ENCODE measurements around the gene RANGRF.

RANGRF gene

DNA sequence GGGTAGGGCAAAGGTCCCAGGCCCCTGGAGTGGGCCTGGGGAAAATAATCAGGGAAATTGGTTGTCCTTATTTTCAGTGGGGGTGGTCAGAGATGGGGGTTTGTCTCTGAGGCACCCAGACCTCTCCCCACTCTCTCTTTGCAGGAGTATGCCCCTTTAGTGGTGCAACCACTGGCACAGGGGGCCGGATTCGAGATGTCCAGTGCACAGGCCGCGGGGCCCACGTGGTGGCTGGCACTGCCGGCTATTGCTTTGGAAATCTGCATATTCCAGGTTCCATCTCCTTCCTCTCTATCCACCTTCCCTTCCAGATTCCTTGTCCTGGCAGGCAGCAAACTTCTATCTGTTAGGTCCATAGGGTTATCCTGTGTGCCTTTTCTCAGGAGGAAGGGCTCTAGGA lies 31.8 kb upstream of the RANGRF start:
- peaks cover 23 to 31% of the 10 kb centered on the region in 2 donors for H3K36me3 ChIP-seq (ENCODE audit: control insufficient read depth in 2 of 2, insufficient read depth in 2 of 2, low read length in 2 of 2)
- no peak overlapping the region for H3K9ac ChIP-seq (ENCODE audit: low read length in 2 of 2)
- no peak overlapping the region for H3K27ac ChIP-seq (ENCODE audit: low read length)
- no peaks in the 10 kb centered on the region for H3K4me1 ChIP-seq (ENCODE audit: control insufficient read depth, insufficient read depth, low read length)
- H3K27me3 ChIP-seq (ENCODE audit: control insufficient read depth in 1 of 2, insufficient read depth in 2 of 2, low read length in 2 of 2): no peaks in the 10 kb centered on the region
- H3K4me3 ChIP-seq (ENCODE audit: low read length in 2 of 2): no peak overlapping the region
- no peaks in the 10 kb centered on the region for H3K9me3 ChIP-seq (ENCODE audit: control insufficient read depth in 2 of 2, low read length in 2 of 2)

DNA sequence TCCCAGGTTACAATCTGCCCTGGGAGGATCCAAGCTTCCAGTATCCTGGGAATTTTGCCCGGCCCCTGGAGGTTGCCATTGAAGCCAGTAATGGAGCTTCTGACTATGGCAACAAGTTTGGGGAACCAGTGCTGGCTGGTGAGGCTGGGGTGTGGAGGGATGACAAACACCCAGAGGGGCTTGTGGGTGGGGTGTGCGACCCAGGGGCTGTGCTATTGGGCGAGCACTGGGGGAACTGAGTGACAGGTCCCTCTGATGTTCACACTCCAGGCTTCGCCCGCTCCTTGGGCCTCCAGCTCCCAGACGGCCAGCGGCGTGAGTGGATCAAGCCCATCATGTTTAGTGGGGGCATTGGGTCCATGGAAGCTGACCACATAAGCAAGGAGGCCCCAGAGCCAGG lies 30.7 kb upstream of the RANGRF start:
- peaks cover 25 to 34% of the 10 kb centered on the region in 2 donors for H3K36me3 ChIP-seq (ENCODE audit: control insufficient read depth in 2 of 2, insufficient read depth in 2 of 2, low read length in 2 of 2)
- H3K4me1 ChIP-seq (ENCODE audit: control insufficient read depth, insufficient read depth, low read length): no peaks in the 10 kb centered on the region
- no peak overlapping the region for H3K4me3 ChIP-seq (ENCODE audit: low read length in 2 of 2)
- no peak overlapping the region for H3K9ac ChIP-seq (ENCODE audit: low read length in 2 of 2)
- no peak overlapping the region for H3K27ac ChIP-seq (ENCODE audit: low read length)
- no peaks in the 10 kb centered on the region for H3K9me3 ChIP-seq (ENCODE audit: control insufficient read depth in 2 of 2, low read length in 2 of 2)
- H3K27me3 ChIP-seq (ENCODE audit: control insufficient read depth in 1 of 2, insufficient read depth in 2 of 2, low read length in 2 of 2): no peaks in the 10 kb centered on the region

GRCh38 chr17:8264320-8264719 lies 24.1 kb upstream of the RANGRF start:
- Histone ChIP-seq H3K4me1 (ENCODE audit: control insufficient read depth, insufficient read depth, low read length) (no peaks in the 10 kb centered on the region), H3K36me3 (ENCODE audit: control insufficient read depth in 2 of 2, insufficient read depth in 2 of 2, low read length in 2 of 2) (peaks cover 28 to 43% of the 10 kb centered on the region in 2 donors), H3K4me3 (ENCODE audit: low read length in 2 of 2) (no peak overlapping the region), H3K27me3 (ENCODE audit: control insufficient read depth in 1 of 2, insufficient read depth in 2 of 2, low read length in 2 of 2) (no peaks in the 10 kb centered on the region), H3K9me3 (ENCODE audit: control insufficient read depth in 2 of 2, low read length in 2 of 2) (no peaks in the 10 kb centered on the region), H3K27ac (ENCODE audit: low read length) (no peak overlapping the region), H3K9ac (ENCODE audit: low read length in 2 of 2) (no peak overlapping the region)

DNA sequence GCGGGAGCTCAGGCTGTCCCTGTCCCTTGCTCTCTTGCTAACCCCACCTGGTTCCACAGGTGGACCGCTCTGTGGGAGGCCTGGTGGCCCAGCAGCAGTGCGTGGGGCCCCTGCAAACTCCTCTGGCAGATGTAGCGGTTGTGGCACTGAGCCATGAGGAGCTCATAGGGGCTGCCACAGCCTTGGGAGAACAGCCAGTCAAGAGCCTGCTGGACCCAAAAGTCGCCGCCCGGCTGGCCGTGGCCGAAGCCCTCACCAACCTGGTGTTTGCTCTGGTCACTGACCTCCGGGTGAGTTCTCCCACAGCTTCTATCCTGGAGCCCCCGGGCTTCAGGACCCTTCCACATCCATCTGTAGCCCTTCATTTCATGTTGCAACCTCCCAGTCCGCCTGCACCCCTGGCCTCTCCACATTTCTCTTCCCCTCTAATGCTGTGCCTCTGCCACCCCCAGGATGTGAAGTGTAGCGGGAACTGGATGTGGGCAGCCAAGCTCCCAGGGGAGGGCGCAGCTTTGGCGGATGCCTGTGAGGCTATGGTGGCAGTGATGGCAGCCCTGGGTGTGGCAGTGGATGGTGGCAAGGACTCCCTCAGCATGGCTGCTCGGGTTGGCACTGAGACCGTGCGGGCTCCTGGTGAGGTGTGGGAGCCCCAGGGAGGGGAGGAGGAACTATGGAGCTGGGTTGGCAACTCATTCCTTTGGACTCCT lies 23.5 kb upstream of the RANGRF start:
- Histone ChIP-seq H3K27me3 (ENCODE audit: control insufficient read depth in 1 of 2, insufficient read depth in 2 of 2, low read length in 2 of 2) (no peaks in the 10 kb centered on the region), H3K36me3 (ENCODE audit: control insufficient read depth in 2 of 2, insufficient read depth in 2 of 2, low read length in 2 of 2) (peaks cover 28 to 43% of the 10 kb centered on the region in 2 donors), H3K27ac (ENCODE audit: low read length) (no peak overlapping the region), H3K4me1 (ENCODE audit: control insufficient read depth, insufficient read depth, low read length) (no peaks in the 10 kb centered on the region), H3K9ac (ENCODE audit: low read length in 2 of 2) (no peak overlapping the region), H3K4me3 (ENCODE audit: low read length in 2 of 2) (no peak overlapping the region), H3K9me3 (ENCODE audit: control insufficient read depth in 2 of 2, low read length in 2 of 2) (no peaks in the 10 kb centered on the region)

DNA sequence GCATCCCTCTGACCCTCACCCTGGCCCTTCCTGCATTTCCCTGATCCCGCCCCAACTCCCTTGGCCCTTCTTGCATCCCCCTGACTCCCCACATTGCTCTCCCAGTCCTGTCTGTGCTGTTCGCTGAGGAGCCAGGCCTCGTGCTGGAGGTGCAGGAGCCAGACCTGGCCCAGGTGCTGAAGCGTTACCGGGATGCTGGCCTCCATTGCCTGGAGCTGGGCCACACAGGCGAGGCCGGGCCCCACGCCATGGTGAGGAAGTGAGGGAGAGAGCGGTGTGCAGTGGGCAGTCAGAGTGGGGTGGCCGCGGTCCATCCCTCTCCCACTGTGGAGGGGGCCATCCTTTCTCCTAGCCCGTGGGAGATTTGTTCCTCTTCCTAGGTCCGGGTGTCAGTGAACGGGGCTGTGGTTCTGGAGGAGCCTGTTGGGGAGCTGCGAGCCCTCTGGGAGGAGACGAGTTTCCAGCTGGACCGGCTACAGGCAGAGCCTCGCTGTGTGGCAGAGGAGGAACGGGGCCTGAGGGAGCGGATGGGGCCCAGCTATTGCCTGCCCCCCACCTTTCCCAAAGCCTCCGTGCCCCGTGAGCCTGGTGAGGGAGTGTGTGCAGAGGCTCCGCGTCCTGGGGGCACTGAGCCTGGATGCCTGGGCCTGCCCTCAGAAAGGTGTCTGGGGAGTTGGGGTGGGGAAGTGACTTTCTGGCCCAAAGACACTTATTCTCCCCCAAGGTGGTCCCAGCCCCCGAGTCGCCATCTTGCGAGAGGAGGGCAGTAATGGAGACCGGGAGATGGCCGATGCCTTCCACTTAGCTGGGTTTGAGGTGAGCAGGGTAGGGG lies 21.6 kb upstream of the RANGRF start:
- H3K27ac ChIP-seq (ENCODE audit: low read length): no peak overlapping the region
- H3K9me3 ChIP-seq (ENCODE audit: control insufficient read depth in 2 of 2, low read length in 2 of 2): no peaks in the 10 kb centered on the region
- no peaks in the 10 kb centered on the region for H3K4me1 ChIP-seq (ENCODE audit: control insufficient read depth, insufficient read depth, low read length)
- no peaks in the 10 kb centered on the region for H3K27me3 ChIP-seq (ENCODE audit: control insufficient read depth in 1 of 2, insufficient read depth in 2 of 2, low read length in 2 of 2)
- H3K4me3 ChIP-seq (ENCODE audit: low read length in 2 of 2): no peak overlapping the region
- peaks cover 28 to 43% of the 10 kb centered on the region in 2 donors for H3K36me3 ChIP-seq (ENCODE audit: control insufficient read depth in 2 of 2, insufficient read depth in 2 of 2, low read length in 2 of 2)
- H3K9ac ChIP-seq (ENCODE audit: low read length in 2 of 2): no peak overlapping the region

GRCh38 chr17:8267480-8268147 lies 20.9 kb upstream of the RANGRF start:
- Histone ChIP-seq H3K9ac (ENCODE audit: low read length in 2 of 2) (no peak overlapping the region), H3K27me3 (ENCODE audit: control insufficient read depth in 1 of 2, insufficient read depth in 2 of 2, low read length in 2 of 2) (no peaks in the 10 kb centered on the region), H3K9me3 (ENCODE audit: control insufficient read depth in 2 of 2, low read length in 2 of 2) (no peaks in the 10 kb centered on the region), H3K4me3 (ENCODE audit: low read length in 2 of 2) (no peak overlapping the region), H3K4me1 (ENCODE audit: control insufficient read depth, insufficient read depth, low read length) (no peaks in the 10 kb centered on the region), H3K27ac (ENCODE audit: low read length) (no peak overlapping the region), H3K36me3 (ENCODE audit: control insufficient read depth in 2 of 2, insufficient read depth in 2 of 2, low read length in 2 of 2) (peaks cover 28 to 42% of the 10 kb centered on the region in 2 donors)

DNA sequence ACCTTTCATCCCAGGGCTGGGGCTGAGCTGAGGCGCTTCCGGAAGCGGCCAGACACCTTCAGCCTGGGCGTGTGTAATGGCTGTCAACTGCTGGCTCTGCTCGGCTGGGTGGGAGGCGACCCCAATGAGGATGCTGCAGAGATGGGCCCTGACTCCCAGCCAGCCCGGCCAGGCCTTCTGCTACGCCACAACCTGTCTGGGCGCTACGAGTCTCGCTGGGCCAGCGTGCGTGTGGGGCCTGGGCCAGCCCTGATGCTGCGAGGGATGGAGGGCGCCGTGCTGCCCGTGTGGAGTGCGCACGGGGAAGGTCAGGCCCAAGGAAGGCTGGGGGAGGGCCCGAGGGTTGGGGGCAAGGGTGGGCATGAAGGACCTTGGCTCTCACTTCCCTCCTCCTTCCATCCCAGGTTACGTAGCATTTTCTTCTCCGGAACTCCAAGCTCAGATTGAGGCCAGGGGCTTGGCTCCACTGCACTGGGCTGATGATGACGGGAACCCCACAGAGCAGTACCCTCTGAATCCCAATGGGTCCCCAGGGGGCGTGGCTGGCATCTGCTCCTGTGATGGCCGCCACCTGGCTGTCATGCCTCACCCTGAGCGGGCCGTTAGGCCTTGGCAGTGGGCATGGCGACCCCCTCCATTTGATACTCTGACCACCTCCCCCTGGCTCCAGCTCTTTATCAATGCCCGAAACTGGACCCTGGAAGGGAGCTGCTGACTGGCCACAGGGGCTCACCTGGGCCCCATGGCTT lies 19.7 kb upstream of the RANGRF start:
- Histone ChIP-seq H3K27ac (ENCODE audit: low read length) (no peak overlapping the region), H3K36me3 (ENCODE audit: control insufficient read depth in 2 of 2, insufficient read depth in 2 of 2, low read length in 2 of 2) (peaks cover 18 to 31% of the 10 kb centered on the region in 2 donors), H3K4me3 (ENCODE audit: low read length in 2 of 2) (no peak overlapping the region), H3K27me3 (ENCODE audit: control insufficient read depth in 1 of 2, insufficient read depth in 2 of 2, low read length in 2 of 2) (no peaks in the 10 kb centered on the region), H3K9ac (ENCODE audit: low read length in 2 of 2) (no peak overlapping the region), H3K4me1 (ENCODE audit: control insufficient read depth, insufficient read depth, low read length) (no peaks in the 10 kb centered on the region), H3K9me3 (ENCODE audit: control insufficient read depth in 2 of 2, low read length in 2 of 2) (no peaks in the 10 kb centered on the region)

GRCh38 chr17:8272421-8272820 lies 16.0 kb upstream of the RANGRF start:
- Histone ChIP-seq H3K27ac (ENCODE audit: low read length) (no peak overlapping the region), H3K9ac (ENCODE audit: low read length in 2 of 2) (no peak overlapping the region), H3K27me3 (ENCODE audit: control insufficient read depth in 1 of 2, insufficient read depth in 2 of 2, low read length in 2 of 2) (no peaks in the 10 kb centered on the region), H3K9me3 (ENCODE audit: control insufficient read depth in 2 of 2, low read length in 2 of 2) (no peaks in the 10 kb centered on the region), H3K4me1 (ENCODE audit: control insufficient read depth, insufficient read depth, low read length) (no peaks in the 10 kb centered on the region), H3K4me3 (ENCODE audit: low read length in 2 of 2) (no peak overlapping the region), H3K36me3 (ENCODE audit: control insufficient read depth in 2 of 2, insufficient read depth in 2 of 2, low read length in 2 of 2) (peaks cover under 1 to 6% of the 10 kb centered on the region in 2 donors)

DNA sequence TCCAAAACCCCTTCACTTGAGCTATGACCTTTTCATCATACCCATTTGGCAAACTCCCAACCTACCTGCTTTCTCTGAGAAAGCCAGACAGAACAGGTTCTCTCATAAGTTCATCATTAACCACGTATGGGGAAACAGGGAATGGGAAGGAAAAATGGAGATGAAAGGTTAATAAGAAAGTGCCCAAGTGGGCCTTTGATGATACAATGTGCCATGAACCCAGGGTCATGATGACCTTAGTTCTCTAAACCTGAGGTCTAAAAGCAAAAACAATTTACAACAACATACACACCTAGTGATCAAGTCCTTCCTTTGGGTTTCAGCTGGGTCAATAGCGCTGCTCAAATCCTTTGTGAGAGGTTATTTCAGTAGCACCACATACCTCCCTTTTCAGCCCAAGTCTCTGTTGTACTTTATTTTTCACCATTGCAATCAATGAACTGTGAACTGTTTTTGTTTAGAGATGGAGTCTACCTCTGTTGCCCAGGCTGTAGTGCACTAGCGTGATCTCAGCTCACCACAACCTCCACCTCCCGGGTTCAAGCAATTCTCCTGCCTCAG lies 14.5 kb upstream of the RANGRF start:
- Histone ChIP-seq H3K4me1 (ENCODE audit: control insufficient read depth, insufficient read depth, low read length) (no peaks in the 10 kb centered on the region), H3K9me3 (ENCODE audit: control insufficient read depth in 2 of 2, low read length in 2 of 2) (no peaks in the 10 kb centered on the region), H3K36me3 (ENCODE audit: control insufficient read depth in 2 of 2, insufficient read depth in 2 of 2, low read length in 2 of 2) (peaks cover 0 to 2% of the 10 kb centered on the region in 2 donors), H3K4me3 (ENCODE audit: low read length in 2 of 2) (no peak overlapping the region), H3K27ac (ENCODE audit: low read length) (no peak overlapping the region), H3K27me3 (ENCODE audit: control insufficient read depth in 1 of 2, insufficient read depth in 2 of 2, low read length in 2 of 2) (no peaks in the 10 kb centered on the region), H3K9ac (ENCODE audit: low read length in 2 of 2) (no peak overlapping the region)

DNA sequence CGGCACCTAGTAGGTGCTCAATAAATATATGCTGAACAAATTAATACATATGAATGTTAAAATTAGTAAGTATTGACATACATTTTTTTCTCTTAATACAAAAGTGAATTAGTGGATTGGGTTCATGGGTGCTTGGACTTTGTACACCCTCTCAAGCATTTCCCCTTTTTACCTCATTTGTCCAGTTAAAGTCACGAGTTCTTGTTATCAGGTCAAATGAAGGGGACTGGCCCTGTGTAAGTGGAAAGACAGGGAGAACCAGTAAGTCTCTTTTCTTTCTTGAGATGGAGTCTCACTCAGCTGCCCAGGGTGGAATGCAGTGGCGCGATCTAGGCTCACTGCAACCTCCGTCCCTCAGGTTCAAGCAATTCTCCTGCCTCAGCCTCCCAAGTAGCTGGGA lies 13.7 kb upstream of the RANGRF start:
- no peak overlapping the region for H3K27ac ChIP-seq (ENCODE audit: low read length)

More for the DNA sequence above, 13.7 kb upstream of the RANGRF start:
- H3K4me1 ChIP-seq (ENCODE audit: control insufficient read depth, insufficient read depth, low read length): no peaks in the 10 kb centered on the region
- no peaks in the 10 kb centered on the region for H3K27me3 ChIP-seq (ENCODE audit: control insufficient read depth in 1 of 2, insufficient read depth in 2 of 2, low read length in 2 of 2)
- H3K36me3 ChIP-seq (ENCODE audit: control insufficient read depth in 2 of 2, insufficient read depth in 2 of 2, low read length in 2 of 2): no peaks in the 10 kb centered on the region
- no peak overlapping the region for H3K4me3 ChIP-seq (ENCODE audit: low read length in 2 of 2)
- no peaks in the 10 kb centered on the region for H3K9me3 ChIP-seq (ENCODE audit: control insufficient read depth in 2 of 2, low read length in 2 of 2)
- H3K9ac ChIP-seq (ENCODE audit: low read length in 2 of 2): no peak overlapping the region
